ENCODE measurements around the gene SP2. TPM values are rescaled to one million over a fixed set of nuclear protein-coding genes. Genes with fewer than 3 reads are reported as not detected.

Gene SP2
- total RNA-seq, 6 experiments from 2014 or later = 3.1 to 7.9 (median 5.5) TPM

- Histone ChIP-seq H3K9me3 (no peaks in the 10 kb centered on the region), H3K27me3 (no peaks in the 10 kb centered on the region), H3K4me1 (no peaks in the 10 kb centered on the region), H3K36me3 (no peaks in the 10 kb centered on the region), H3K4me3 (no peak overlapping the region), H3K27ac (no peak overlapping the region)
- TF ChIP-seq POLR2A (IDR thresholded peaks at IDR 0.05) = no peak
- TF ChIP-seq, protein P1, sequence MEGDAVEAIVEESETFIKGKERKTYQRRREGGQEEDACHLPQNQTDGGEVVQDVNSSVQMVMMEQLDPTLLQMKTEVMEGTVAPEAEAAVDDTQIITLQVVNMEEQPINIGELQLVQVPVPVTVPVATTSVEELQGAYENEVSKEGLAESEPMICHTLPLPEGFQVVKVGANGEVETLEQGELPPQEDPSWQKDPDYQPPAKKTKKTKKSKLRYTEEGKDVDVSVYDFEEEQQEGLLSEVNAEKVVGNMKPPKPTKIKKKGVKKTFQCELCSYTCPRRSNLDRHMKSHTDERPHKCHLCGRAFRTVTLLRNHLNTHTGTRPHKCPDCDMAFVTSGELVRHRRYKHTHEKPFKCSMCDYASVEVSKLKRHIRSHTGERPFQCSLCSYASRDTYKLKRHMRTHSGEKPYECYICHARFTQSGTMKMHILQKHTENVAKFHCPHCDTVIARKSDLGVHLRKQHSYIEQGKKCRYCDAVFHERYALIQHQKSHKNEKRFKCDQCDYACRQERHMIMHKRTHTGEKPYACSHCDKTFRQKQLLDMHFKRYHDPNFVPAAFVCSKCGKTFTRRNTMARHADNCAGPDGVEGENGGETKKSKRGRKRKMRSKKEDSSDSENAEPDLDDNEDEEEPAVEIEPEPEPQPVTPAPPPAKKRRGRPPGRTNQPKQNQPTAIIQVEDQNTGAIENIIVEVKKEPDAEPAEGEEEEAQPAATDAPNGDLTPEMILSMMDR (IDR thresholded peaks at IDR 0.05) = no peak
- ATAC-seq (no peak), DNase-seq (no peak)
- WGBS (ENCODE audit: insufficient coverage, low coverage, low lambda C conversion rate, missing lambda C conversion rate) = 79% methylated on average over 8 of the region's 11 CpGs
- intact Hi-C loops (cut with DNase I) = no loop called here
These were observed 28.1 kb upstream of the SP2 start for GRCh38 chr17:47867813-47868533.

DNA sequence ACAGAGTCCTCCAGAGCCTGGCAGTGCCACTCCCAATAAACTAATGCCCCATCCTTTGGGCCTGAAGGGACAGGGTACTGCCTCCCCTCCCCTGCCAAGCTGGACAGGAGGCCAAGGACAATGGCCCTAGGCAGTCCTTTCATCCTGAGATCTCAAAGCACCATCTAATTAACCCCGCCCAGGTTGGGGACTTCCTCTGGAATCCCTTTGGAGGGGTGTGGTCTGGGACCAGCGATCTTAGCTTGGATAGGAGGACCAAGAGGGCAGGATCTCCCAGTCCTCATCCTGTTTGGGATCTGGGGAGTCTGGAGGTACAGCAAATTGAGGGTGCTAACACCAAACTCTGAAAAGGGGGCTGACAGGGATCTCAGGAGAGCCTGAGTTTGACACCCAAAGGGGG, 26.9 kb upstream of the SP2 start:
- H3K36me3 ChIP-seq = no peaks in the 10 kb centered on the region
- H3K27ac ChIP-seq = no peak overlapping the region
- no peak overlapping the region for H3K4me3 ChIP-seq
- no CpG with 5 or more reads among the region's 2 CpGs for WGBS (ENCODE audit: insufficient coverage, low coverage, low lambda C conversion rate, missing lambda C conversion rate)
- no peaks in the 10 kb centered on the region for H3K27me3 ChIP-seq
- no peaks in the 10 kb centered on the region for H3K9me3 ChIP-seq
- H3K4me1 ChIP-seq = no peaks in the 10 kb centered on the region
- ATAC-seq = no peak
- DNase-seq = no peak
- intact Hi-C loops (cut with DNase I) = no loop called here
- TF ChIP-seq, protein P1 (IDR thresholded peaks at IDR 0.05) = no peak
- no peak for TF ChIP-seq POLR2A (IDR thresholded peaks at IDR 0.05)

GRCh38 chr17:47870056-47870455, 26.0 kb upstream of the SP2 start:
- Histone ChIP-seq H3K9me3 (no peaks in the 10 kb centered on the region), H3K4me1 (no peaks in the 10 kb centered on the region), H3K27ac (no peak overlapping the region), H3K27me3 (no peaks in the 10 kb centered on the region), H3K36me3 (no peaks in the 10 kb centered on the region), H3K4me3 (no peak overlapping the region)
- intact Hi-C loops (cut with DNase I) = no loop called here
- WGBS (ENCODE audit: insufficient coverage, low coverage, low lambda C conversion rate, missing lambda C conversion rate) = 40% methylated on average over 1 of the region's 1 CpG
- ATAC-seq = no peak
- TF ChIP-seq POLR2A (IDR thresholded peaks at IDR 0.05) = no peak
- TF ChIP-seq, protein P1 (IDR thresholded peaks at IDR 0.05) = no peak
- peak in 1 of 3 donors; percentile 1 for DNase-seq

DNA sequence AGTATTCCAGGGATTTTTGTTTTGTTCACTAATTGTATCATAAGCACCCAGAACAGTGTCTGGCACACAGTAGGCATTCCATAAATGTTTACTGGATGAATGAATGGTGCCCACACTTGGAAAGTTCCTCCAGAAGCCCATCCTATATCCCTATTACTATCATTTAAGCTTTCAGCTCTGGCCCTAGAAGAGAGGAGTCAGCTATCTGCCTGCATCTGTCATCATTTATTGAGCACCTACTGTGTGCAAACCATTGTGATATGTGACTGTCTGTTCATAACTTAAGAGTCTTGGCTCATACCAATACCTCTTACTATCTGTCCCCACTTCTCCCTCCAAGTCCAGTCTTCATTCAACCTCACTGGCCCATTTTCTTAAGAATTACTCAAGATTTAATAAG, 25.0 kb upstream of the SP2 start:
- H3K27me3 ChIP-seq = no peaks in the 10 kb centered on the region
- no peaks in the 10 kb centered on the region for H3K36me3 ChIP-seq
- H3K9me3 ChIP-seq = no peaks in the 10 kb centered on the region
- ATAC-seq (no peak), DNase-seq (no peak)
- intact Hi-C loops (cut with DNase I) = no loop called here
- H3K27ac ChIP-seq = no peak overlapping the region
- H3K4me3 ChIP-seq = no peak overlapping the region
- peaks cover 0 to 8% (median 4%) of the 10 kb centered on the region in 4 donors for H3K4me1 ChIP-seq
- TF ChIP-seq, protein P1 (IDR thresholded peaks at IDR 0.05) = no peak
- no peak for TF ChIP-seq POLR2A (IDR thresholded peaks at IDR 0.05)
